GM21381 (cell line): ENCODE data around the gene CRIP3.

Experiments
- ATAC-seq: cut with Tn5 transposase; IDR thresholded peaks from one replicate; pipeline ENCODE4 v1.9.1; 2021; ENCODE audit warnings: mild to moderate bottlenecking, moderate library complexity; ENCODE audit not compliant: unreplicated experiment

Gene CRIP3

DNA sequence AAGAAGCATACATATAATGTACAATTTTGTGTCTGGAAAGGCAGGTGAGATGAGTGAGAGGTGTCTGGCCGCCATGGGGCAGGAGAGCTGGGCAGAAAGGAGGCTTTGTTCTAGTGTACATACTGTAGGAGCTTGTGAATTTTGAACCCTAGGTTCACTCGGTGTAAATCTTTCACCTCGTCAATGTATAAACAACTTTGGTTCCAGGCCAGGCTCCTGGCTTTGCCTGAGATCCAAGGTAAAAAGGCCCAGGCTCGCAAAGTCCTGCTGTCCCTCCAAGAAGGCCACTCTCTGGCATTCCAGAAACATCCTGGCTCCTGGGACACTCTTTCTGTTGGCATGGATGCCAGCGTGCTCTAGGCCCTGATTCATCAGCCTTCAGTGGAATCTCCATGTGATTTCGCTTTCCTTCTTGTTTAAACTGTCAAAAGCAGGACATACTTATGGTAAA, 17.7 kb downstream of the CRIP3 start:
- no peak for ATAC-seq

DNA sequence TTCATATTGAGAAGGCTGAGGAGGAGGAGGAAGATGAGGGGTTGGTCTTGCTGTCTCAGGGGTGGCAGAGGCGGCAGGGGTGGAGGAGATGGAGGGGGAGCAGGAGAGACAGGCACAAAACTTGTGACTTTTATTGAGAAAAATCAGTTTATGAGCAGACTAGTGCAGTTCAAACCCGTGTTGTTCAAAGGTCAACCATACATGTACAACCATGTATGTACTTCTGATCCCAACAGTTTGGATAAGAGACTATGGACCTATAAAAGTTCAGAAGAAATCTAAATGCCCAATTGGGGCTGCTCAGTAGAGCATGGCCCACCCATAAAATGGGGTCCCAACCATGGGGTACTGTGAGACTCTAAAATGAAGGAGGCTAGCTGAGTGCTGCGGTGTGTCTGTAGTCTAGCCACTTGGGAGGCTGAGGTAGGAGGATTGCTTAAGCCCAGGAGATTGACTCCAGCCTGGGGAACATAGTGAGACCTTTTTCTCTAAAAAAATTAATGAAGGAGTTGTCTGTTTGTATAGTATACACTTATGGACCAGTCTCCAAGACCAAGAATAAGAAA, 18.2 kb downstream of the CRIP3 start:
- no peak for ATAC-seq

DNA sequence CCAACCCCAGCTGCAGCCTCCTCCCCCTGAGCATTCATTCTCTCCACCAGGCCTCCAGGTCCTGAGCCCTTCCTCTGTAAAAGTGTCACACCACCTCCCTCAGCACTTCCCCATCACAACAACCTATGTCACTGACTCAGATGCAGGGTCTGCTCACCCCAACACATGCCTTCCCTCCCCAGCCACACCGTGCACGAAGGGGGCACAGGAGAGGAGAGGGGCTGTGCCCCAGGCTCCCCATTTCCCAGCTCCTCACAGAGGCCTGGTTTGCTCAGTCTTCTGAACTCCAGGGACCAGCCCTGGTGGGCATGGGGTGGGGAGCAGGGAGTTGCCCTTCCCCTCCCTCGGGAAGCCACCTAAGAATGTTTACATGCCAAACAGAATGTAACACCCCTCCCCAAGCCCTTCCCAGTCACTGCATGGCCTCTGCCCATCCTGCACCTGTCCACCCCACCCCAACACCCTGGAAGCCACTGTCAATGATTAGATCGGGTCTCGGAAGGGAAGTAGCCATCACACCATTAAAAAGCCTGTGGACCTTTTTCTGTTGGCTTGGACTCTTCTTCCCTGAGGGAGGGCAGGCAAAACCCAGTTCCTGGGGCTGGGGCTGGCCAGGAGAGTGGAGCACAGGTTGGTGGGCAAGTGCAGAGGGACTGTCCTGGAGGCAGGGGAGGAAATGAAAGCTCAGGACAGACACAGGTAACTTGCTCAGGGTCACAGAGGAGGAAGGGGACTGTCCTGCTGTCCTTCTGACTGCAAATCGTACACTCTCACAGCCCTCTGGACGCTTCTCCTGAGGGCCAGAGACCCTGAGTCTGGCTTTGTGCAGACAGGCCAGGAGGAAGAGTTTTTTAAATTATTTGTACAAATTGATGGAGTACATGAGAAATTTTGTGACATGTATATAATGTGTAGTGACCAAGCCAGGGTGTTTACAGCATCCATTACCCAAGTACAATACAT, 20.6 kb downstream of the CRIP3 start:
- ATAC-seq: no peak

DNA sequence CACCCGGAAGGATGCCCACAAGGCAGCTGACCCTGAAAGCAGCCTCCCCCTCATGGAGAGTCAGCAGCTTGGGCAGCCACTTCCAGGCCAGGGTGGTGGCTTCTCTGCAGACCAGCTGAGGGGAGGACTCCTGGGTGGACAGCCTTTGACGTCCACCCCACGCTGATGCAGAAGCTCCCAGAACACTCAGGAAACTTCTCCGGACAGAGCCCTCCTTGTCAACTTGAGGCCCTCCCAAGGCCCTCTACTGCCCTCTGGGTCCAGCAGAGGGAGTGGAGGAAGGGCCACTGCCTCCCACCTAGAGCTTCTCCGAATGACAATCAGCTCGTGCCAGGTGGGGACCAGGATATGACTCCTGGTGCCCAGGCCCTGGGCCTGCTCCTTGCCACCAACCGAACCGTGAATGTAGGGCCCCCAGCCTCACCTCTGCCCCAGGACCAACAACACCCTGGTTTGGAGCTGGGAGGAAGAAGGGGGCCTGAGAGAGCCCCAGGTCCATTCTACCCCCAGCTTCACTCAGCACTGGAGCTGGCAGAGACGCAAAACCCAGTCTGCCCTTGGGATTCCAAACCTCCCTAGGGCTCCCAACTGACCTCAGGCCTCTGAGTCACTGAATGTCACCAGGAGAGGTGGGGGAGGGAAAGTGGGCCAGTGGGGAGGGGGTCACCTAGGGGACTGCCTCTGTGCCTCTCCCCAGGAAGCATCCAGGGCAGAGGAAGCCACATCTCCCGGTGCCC, 21.5 kb downstream of the CRIP3 start:
- ATAC-seq: no peak

DNA sequence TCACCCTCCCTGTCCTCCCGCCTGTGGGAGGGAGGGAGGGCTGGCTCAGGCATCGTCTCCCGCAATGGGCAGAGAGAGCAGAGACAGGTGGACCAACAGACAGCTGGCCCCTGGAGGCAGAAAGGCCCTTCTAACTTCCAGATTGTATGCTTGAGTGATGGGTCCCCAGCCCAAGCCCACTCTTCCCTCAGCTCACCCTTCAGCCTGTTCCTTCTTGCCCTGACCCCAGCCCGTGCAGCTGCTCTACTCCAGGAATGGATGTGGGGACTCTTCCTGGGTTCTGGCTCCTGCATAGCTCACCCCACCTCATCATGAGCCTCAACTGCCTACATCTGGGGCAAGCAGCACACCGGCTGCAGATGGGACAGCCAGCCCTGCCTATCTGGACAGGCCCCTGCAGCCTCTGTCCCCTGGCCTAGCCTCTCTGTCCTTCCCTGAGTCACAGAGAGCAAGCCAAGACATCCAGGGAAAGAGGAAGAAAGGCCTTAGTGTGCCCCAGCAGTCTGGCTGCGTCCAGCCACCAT, 22.1 kb downstream of the CRIP3 start:
- ATAC-seq: no peak

DNA sequence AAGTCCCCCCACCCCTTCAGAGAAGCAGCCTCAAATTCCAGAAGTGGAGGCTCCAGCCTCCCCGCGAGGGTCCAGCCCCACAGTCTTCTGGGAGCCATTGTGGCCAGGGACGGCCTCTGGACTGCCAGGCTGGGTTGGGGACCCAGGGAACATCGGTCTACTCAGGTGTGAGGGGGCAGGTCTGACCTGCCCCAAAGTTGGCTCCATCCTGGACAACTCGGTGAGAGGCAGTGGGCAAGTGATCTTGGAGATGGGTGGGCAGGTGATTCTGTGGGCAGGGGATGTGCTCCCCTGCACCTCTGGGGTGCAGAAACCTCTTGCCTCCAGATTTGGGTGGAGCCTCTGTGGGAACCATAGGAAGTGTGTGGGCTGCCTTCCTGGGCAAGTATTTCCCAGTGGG, 22.8 kb downstream of the CRIP3 start:
- no peak for ATAC-seq

DNA sequence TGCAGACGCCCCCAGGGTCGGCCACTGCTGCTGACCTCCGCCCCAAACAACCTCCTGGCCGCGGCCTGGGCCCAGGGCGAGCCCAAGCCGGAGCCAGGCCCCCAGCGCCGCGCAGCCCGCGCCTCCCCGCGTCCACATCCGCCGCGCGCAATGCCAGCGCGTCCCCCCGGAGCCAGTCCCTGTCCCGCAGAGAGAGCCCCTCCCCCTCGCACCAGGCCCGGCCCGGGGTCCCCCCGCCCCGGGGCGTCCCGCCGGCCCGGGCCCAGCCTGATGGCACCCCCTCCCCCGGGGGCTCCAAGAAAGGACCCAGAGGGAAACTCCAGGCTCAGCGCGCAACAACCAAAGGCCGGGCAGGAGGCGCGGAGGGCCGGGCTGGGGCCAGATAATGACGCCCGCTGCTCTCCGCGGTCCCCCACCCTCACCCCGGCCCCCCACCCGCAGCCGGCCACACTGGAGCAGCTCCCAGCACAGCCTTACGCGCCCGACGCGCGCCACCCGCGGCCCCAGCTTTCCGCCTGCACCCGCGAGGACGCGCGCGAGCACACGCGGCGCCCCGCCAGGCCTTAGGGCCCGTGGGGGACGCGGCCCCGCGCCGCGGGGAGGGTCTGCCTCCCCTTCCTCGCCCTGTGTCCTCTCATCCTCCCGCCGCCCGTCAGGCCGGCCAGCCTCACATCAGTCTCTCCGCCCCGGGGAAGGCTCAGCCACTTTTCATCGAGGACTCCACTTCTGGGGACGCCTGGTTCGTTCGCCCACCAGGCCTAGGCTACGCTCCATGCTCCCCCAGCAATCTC, 23.4 kb downstream of the CRIP3 start:
- ATAC-seq: no peak

DNA sequence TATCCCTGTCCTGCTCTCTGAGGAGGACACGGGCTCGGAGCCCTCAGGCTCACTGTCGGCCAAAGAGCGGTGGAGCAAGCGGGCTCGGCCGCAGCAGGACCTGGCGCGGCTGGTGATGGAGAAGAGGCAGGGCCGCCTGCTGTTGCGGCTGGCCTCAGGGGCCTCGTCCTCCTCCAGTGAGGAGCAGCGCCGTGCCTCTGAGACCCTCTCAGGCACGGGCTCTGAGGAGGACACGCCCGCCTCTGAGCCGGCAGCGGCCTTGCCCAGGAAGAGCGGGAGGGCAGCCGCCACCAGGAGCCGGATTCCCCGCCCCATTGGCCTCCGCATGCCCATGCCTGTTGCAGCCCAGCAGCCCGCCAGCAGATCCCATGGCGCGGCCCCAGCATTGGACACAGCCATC, 24.7 kb downstream of the CRIP3 start:
- ATAC-seq: no peak

DNA sequence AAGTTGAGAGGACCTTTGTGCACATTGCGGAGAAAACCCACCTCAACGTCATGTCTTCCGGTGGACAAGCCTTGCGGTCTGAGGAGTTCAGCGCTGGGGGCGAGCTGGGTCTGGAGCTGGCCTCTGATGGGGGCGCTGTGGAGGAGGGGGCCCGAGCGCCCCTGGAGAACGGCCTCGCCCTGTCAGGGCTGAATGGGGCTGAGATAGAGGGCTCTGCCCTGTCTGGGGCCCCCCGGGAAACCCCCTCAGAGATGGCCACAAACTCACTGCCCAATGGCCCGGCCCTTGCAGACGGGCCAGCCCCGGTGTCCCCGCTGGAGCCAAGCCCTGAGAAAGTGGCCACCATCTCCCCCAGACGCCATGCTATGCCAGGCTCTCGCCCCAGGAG, 25.1 kb downstream of the CRIP3 start:
- no peak for ATAC-seq

DNA sequence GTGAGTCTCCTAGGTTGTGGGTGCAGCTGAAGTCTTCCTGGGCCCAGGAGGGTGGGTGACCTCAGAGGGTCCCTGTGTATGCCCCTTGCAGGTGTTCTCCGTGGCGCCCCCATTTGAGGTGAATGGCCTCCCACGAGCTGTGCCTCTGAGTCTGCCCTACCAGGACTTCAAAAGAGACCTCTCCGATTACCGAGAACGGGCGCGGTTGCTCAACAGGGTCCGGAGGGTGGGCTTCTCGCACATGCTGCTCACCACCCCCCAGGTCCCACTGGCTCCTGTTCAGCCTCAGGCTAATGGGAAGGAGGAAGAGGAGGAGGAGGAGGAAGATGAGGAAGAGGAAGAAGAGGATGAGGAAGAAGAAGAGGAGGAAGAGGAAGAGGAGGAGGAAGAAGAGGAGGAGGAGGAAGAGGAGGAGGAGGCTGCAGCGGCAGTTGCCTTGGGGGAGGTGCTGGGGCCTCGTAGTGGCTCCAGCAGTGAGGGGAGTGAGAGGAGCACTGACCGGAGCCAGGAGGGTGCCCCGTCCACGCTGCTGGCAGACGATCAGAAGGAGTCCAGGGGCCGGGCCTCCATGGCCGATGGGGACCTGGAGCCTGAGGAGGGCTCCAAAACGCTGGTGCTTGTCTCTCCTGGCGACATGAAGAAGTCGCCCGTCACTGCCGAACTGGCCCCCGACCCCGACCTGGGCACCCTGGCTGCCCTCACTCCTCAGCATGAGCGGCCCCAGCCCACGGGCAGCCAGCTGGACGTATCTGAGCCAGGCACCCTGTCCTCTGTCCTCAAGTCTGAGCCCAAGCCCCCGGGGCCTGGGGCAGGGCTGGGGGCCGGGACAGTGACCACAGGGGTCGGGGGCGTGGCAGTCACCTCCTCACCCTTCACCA, 25.8 kb downstream of the CRIP3 start:
- no peak for ATAC-seq

DNA sequence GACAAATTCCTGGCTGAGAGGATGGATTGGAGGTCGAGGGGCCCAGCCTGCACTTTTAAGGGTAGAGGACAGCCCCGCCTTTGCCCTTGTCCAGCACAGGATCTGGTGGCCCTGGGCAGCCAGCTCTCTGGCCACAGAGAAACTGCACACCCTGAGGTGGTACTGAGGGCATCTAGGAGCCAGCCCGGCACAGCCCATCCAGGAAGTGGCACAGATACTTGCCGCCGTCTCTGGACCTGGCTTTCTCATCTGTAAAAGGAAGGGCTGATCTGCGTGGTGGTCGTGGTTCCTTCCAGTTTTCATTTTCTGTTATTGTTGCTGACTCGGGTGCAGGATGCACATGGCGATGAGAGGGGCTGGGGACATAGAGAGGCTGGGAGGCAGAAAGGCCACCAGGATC, 26.6 kb downstream of the CRIP3 start:
- ATAC-seq: no peak

DNA sequence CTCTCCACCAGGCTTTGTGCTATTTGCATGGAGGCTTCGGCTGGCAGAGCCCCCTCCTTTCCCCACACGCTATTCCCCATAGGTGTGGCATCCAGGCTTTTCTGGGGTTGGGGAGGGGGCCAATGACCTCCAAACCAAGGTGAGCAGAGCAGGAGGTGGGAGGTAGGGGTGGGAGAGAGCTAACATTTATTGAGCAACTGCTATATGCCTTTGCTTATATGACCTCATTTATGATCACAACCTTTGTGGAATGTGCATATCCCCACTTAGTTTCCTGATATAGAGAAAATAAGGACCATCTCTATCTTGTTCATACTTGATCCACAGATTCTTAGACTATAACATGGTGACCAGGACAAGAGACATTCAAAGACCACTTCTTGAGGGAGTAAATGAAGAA, 28.4 kb downstream of the CRIP3 start:
- no peak for ATAC-seq

DNA sequence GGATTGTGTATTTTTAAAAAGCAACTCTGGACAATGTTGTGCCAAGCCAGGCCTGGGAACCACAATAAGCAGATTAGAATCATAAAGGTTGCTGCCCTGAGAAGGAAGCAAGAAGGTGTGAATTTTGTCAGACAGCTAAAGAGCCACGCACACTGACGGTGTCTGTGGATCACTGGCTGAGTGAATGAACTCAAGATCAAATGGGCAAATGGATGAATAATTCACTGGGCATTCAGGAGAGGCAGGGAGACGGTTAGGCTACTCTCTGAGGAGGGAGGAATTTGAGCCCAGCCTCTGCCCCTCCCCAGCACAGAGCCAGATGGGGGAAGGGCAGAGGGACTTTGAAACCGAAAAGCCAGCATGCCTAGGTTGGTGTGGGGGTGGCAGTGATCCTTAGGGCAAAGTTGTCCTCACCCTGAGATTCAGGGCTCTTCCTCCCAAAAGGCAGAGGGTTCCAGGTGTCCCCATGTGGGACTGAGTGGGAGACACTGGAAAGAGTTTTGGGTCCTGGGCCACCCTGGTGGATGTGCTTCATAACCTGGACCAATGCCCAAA, 30.0 kb downstream of the CRIP3 start:
- ATAC-seq: no peak

DNA sequence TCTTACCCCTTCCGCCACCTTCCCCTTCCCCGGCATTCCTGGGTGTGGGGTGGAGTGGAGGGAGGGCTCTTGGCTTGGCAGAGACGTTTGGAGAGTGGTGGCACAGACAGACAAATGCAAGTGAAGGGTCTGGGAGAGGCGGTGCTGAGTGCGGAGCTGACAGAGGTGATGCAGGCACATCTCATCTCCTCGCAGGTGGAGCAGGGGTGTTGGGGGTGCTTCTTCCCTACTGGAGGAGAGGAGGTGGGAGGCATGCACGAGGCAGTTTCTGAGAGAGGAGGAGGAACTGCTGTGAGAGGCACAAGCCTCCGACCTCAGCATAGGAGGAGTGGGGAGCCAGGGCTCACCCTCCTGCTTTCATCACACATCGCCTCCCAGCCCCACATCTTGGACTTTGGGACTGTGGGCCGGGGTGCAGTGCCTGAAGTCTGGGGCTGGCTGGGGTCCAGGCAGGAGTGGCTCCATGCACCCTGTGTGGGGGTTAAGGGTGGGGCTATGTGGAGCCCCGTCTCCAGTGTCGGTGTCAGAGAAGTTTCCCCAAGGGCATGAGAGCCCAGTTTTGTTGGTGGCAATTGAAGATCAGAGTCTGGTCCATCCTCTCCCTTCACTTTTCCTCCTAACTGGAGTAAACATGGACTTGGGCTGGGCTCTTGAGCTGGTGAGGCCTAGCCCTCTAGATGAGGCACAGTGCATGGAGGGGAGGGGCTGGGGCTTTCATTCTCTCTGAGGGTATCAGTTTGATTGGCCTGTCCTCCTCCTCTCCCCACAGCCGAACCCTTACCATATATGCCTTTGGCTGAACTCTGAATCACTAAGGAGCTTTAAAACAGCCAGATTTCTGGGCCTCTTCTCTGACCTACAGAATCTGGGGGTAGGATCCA, 30.7 kb downstream of the CRIP3 start:
- no peak for ATAC-seq

DNA sequence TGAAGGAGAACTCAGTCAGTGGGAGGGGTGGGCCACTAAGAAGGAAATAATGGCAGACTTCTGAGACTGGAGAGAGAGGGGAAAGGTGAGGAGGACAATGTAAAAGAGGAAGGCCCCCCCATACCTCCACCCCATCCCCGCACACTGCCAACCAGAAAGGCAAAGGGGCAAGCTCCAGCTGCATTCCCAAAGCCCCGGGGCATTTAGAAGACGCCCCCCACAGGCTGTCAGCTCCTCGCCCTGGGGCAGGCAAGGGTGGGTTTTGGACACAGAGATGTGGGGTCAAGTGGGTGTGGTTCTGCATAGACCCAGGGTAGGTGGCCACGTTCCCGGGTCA, 31.4 kb downstream of the CRIP3 start:
- no peak for ATAC-seq

DNA sequence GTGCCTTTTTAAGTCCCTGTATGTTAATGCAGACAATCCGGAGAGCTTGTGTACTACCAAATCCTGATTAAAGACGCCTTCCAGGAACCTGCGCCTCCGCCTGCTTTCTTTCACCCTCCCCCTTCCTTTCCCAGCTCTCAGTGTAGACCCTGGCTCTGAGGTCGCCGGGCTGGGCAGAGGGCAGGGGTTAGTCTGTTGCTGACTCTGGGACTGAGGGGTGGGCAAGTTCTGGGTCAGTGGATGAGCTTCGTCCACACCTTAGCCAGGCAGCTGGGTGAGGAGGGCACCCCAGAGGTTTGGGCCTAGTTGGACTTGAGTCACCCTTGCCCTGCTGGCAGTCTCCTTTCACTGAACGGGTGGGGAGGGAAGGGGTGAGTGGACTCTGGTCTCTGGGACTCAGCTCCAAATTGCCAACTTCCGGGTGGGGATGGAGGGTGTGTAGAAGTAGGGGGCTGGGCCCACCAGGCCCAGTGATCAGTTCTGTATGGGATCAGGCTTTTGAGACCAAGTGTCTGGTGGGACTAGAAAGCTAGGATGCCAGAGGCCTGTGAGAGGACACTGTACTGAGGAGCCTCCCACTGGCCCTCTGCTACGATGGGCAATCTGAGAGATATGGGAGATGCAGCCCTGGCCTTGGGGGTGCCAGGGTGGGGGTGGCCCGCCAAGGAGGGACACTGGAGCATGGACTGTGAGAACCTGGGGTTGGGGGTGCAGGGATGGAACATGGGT, 31.9 kb downstream of the CRIP3 start:
- no peak for ATAC-seq

DNA sequence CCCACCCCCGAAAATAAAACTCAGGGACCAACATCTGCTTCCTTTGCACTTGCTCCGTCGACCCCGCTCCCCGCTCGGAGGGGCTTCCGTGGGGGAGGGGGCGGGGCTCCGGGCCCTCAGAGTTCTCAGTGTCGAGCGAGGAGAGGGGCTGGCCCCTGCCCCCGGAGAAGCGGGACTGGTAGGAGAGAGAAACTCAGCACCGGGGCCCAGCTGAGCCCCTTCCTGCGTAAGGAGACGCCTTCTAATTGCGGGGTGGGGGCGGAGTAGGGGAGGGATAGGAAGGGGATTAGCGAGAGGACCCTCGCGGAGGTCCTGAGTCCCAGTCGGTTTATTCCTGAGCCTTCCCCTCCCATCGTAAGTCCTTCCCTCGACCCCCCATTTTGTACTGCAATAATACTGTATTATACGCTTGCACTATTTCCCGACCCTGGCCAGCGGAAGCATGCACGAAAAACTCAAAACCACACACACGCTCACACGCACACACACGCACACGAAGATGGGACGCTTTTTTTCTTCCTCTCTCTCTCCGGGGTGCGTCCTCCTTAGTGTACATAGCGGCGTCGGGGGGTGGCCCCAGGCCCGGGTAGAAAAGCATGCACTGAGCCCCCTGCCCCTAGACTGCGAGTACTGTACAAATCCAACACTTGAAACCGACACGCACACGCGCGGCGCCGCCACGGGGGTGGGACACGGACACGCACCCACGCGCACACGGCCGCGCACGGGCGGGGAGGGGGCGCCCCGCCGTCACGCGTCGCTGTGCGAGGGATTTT, 32.6 kb downstream of the CRIP3 start:
- ATAC-seq: no peak
